Activated CD8-positive, alpha-beta T cell treated with anti-CD3 and anti-CD28 coated beads, Interleukin-2, amount 10 ng/mL, durations not matched to agents 7 days and 5 days (primary cell): ENCODE results near the gene PUS1. TPM values are rescaled to one million over a fixed set of nuclear protein-coding genes. Genes with fewer than 3 reads are reported as not detected.

Source experiments
- ATAC-seq: fragments of 150-1000 bp; cut with Tn5 transposase; one replicate; pipeline ENCODE4 v1.10.0; 2021; ENCODE audit warnings: moderate library complexity
- CTCF ChIA-PET: fragments of 350-600 bp; sonication (Branson Sonifier 250); formaldehyde crosslinking; loops from one replicate; lab custom pipeline; 2021; ENCODE audit warnings: antibody characterized with exemption; lab: Charles Lee
- POLR2A ChIA-PET: fragments of 350-600 bp; sonication (Branson Sonifier 250); formaldehyde crosslinking; loops from one replicate; lab custom pipeline; 2021; ENCODE audit warnings: antibody characterized with exemption; lab: Charles Lee
- DNase-seq: peaks from one replicate; pipeline ENCODE4 v3.0.0-alpha.2; 2020
- H3K27ac Mint-ChIP-seq: one replicate; pipeline ENCODE4 v1.8.0; 2021; ENCODE audit warnings: mild to moderate bottlenecking, mixed read lengths
- H3K27me3 Mint-ChIP-seq: one replicate; pipeline ENCODE4 v1.8.0; 2021; ENCODE audit warnings: low read depth, mixed read lengths
- H3K36me3 Mint-ChIP-seq: one replicate; pipeline ENCODE4 v1.8.0; 2021; ENCODE audit warnings: low read depth, mixed read lengths
- H3K4me1 Mint-ChIP-seq: one replicate; pipeline ENCODE4 v1.8.0; 2021; ENCODE audit warnings: low read depth, mixed read lengths
- H3K4me3 Mint-ChIP-seq: one replicate; pipeline ENCODE4 v1.8.0; 2021; ENCODE audit warnings: mild to moderate bottlenecking, mixed read lengths
- H3K9me3 Mint-ChIP-seq: one replicate; pipeline ENCODE4 v1.8.0; 2022; ENCODE audit warnings: mixed read lengths; ENCODE audit not compliant: insufficient read depth
- total RNA-seq, 2 experiments: library from RNA; stranded (reverse); gene quantifications; one replicate each; pipeline ENCODE4 v1.2.3, GENCODE V29; 2021

PUS1 gene
- total RNA-seq, 2 experiments from 2014 or later, result 57.3 to 64.7 TPM

DNA sequence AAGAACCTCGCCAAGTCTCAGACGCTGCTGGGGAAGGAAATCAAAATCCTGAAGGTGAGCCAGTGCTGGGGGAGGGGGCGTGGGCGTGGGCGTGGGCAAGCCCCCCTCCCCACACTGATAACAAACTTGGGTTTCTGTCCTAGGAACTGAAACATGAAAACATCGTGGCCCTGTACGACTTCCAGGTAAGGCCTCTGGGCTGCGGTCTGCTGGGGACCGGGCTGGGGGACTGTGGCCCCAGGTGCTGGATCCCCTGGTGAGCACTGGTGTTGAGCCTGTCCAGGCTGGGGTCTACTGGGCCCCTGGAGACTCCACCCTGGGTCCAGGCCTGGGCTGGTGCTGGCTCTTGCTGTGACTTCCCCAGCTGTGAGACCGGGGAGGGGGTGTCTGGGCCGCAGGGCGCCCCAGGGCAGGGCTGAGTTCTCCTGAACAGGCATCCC lies 33.4 kb upstream of the PUS1 start:
- Mint-ChIP-seq H3K36me3 (no peaks in the 10 kb centered on the region), H3K9me3 (no peaks in the 10 kb centered on the region), H3K4me3 (peak overlapping the region; percentile 80), H3K27me3 (no peaks in the 10 kb centered on the region), H3K27ac (peak overlapping the region; percentile 79), H3K4me1 (peaks cover 19% of the 10 kb centered on the region)
- no peak for ATAC-seq
- no peak for DNase-seq
- CTCF ChIA-PET, result no interaction called here
- POLR2A ChIA-PET, result no interaction called here

DNA sequence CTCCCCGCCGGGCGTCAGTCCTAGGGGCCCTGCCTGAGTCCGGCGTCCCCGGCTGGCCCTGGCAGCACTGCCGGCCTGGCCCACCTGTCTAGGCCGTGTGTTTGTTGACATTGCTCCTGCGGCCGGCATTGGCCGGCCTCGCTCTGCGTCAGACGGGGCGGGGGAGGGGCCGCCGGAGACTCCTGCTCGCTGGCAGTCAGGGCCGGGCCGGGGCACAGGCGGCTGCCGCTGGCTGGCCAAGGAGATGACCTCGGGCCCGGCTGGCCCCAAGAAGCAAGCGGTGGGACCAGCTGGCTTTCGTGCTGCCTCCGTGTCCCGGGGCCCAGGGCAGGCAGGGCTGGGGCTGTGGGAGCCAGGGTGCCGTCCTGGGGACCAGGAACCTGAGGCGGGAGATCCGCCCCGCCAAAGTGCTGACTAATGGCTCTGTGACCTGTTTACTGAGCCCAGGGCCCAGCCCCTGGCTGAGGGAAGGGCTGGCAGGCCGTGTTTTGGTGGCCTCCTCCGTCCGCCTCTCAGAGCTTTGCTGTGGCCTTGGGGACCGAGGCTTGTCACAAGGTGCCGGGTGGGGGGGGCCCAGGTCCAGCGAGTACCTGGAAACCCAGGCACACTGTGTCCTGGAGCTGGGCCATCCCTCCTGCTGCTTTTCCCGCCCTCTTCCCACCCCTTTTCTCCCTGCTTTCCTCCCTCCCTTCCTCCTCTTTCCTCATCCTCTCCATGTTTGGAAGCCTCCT lies 32.8 kb upstream of the PUS1 start:
- H3K36me3 Mint-ChIP-seq, result no peaks in the 10 kb centered on the region
- H3K9me3 Mint-ChIP-seq, result no peaks in the 10 kb centered on the region
- POLR2A ChIA-PET, result no interaction called here
- H3K27me3 Mint-ChIP-seq, result no peaks in the 10 kb centered on the region
- peak; percentile 74 for DNase-seq
- peak overlapping the region; percentile 80 for H3K4me3 Mint-ChIP-seq
- peaks cover 19% of the 10 kb centered on the region for H3K4me1 Mint-ChIP-seq
- CTCF ChIA-PET, result no interaction called here
- H3K27ac Mint-ChIP-seq, result peak overlapping the region; percentile 64
- ATAC-seq, result peak; percentile 71

DNA sequence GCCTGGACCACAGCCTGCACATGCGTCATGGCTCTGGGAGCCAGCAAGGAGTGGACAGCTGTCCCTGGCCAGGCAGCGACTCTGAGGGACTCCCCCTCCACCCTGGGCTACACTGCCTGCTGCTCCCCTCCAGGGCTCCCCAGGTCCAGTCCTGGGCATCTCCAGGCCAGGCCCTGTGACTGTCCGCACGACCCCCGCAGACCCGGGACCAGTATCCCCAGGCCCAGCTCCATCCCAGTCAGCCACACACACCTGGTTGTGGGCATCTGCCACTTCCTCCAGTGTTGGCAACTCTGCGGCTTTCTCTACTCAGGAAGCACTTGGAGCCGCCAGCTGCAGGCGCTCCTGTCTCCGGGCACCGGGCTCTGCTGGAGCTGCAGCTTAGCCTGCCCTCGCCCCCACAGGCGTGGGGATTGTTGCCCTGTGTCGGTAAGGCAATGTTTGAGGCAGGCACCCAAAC lies 32.2 kb upstream of the PUS1 start:
- Mint-ChIP-seq H3K4me3 (peak overlapping the region; percentile 52), H3K27ac (peak overlapping the region; percentile 64), H3K9me3 (no peaks in the 10 kb centered on the region), H3K36me3 (no peaks in the 10 kb centered on the region), H3K27me3 (no peaks in the 10 kb centered on the region), H3K4me1 (peaks cover 19% of the 10 kb centered on the region)
- CTCF ChIA-PET, result no interaction called here
- POLR2A ChIA-PET, result interaction anchor here (1.2 kb wide), 1 partner anchor 33 kb away, joined by 3 read pairs; no protein-coding TSS in a partner anchor
- DNase-seq, result no peak
- no peak for ATAC-seq

DNA sequence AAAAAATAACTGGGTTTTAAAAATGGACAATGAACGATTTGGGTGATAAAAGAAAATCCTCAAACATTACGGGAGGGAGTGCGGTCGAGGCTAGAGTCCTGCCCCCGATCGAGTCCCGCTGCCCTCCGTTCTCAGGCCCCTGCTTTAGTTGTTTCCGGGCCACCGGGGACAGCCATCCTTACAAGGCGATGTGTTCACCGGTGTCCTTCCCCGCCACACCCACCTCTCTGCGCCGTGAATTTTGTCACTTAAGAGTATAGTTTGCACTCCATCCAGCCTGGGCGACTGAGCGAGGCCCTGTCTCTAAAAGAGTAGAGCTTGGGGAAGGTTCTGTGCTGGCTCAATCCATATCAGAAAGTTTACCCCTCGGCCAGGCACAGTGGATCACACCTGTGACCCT lies 31.8 kb upstream of the PUS1 start:
- peak overlapping the region; percentile 52 for H3K4me3 Mint-ChIP-seq
- POLR2A ChIA-PET, result interaction anchor here (1.2 kb wide), 1 partner anchor 32 kb away, joined by 3 read pairs; no protein-coding TSS in a partner anchor
- H3K27ac Mint-ChIP-seq, result no peak overlapping the region

DNA sequence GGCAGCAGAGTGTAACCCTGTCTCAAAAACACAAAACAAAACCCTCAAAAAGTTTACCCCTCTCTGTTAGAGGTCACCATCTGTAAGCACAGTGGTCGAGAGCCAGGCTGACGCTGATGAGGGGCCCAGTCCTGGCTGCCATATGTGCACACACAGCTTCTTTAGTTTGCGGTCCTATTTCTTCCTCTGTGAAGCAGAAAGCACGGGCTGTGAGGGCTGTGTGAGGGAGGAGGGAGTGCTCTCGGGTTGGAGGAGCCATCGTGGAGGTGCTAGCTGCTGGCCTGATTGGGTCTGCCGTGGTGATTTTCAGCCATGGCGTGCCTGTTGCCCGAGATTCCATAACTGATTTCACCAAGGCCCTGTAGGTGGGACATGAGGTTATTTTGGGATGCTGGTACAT lies 31.2 kb upstream of the PUS1 start:
- H3K36me3 Mint-ChIP-seq, result no peaks in the 10 kb centered on the region
- no peak for DNase-seq
- no peak for ATAC-seq
- peaks cover 19% of the 10 kb centered on the region for H3K4me1 Mint-ChIP-seq
- no peaks in the 10 kb centered on the region for H3K9me3 Mint-ChIP-seq
- no peak overlapping the region for H3K4me3 Mint-ChIP-seq
- H3K27ac Mint-ChIP-seq, result no peak overlapping the region
- CTCF ChIA-PET, result no interaction called here
- no peaks in the 10 kb centered on the region for H3K27me3 Mint-ChIP-seq
- POLR2A ChIA-PET, result interaction anchor here (0.6 to 1.2 kb wide), 2 partner anchors 32 to 58 kb away, joined by 3 read pairs; no protein-coding TSS in a partner anchor

More for the DNA sequence above, 31.8 kb upstream of the PUS1 start:
- CTCF ChIA-PET, result no interaction called here
- Mint-ChIP-seq H3K9me3 (no peaks in the 10 kb centered on the region), H3K4me1 (peaks cover 19% of the 10 kb centered on the region), H3K27me3 (no peaks in the 10 kb centered on the region), H3K36me3 (no peaks in the 10 kb centered on the region)
- DNase-seq (no peak), ATAC-seq (no peak)

DNA sequence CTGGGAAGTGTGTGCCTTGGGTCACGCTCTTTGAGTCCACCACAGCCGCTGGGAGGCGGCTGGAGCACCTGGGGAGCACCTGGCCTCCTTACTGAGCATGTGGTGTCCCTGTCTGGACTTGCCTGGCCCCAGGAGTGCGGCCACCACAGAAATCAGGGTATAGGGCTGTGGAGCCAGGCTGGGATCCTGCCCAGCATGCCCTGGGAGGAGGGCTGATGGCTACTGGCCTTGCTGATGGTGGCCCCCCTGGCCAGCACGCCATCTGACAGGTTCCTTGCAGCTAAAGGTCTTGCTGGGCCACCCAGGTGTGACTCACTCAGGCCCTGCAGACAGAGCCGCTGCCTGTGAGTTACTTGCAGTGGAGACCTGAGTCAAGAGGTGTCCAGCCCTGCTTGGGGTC lies 28.7 kb upstream of the PUS1 start:
- H3K27ac Mint-ChIP-seq, result no peak overlapping the region
- H3K4me3 Mint-ChIP-seq, result no peak overlapping the region
- no peaks in the 10 kb centered on the region for H3K27me3 Mint-ChIP-seq
- DNase-seq, result no peak
- H3K4me1 Mint-ChIP-seq, result peaks cover 22% of the 10 kb centered on the region
- POLR2A ChIA-PET, result no interaction called here
- no peaks in the 10 kb centered on the region for H3K9me3 Mint-ChIP-seq
- CTCF ChIA-PET, result no interaction called here
- no peaks in the 10 kb centered on the region for H3K36me3 Mint-ChIP-seq
- ATAC-seq, result no peak

DNA sequence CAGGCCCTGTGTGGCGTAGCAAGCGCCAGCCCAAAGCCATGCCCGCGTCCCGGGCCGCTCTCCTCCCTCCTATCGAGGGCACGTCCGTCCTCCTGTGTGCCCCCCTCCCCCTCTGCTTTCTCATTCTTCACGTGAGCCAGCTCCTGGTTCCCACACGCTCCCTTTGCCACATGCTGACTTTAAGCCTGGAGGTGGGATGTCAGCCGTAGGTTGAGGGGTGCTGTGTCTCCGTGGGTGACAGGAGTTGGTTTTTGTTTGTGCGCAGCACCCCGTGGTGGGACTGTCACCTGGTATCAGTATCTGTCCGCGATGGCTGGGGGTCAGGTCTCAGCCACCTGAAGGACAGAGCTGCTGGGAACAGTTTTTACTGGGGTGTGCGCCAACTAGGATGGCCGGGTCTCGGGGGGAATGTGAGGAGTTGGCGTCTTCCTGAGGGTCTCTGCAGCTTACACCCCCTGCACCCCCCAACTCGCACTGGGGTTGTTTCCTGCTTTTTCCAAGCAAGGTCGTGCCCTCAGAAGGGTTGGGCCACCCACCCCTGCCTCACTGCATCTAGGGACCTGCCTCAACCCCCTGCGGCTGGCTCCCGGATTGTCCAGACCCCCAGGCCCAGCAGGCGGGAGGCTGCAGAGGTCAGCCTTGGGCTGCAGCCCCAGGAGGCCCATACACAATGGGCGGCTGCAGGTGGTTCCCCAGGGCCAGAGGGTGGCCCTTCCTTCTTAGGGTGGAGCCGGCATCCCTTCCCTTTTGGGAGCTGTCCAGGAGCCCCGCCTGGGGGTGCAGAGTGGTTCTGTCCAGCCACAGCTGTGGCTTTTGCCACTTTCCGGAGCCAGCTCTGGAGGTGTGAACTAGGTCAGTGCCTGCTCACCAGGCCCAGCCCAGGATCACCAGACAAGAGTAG lies 27.4 kb upstream of the PUS1 start:
- POLR2A ChIA-PET, result no interaction called here
- Mint-ChIP-seq H3K9me3 (no peaks in the 10 kb centered on the region), H3K4me3 (no peak overlapping the region), H3K4me1 (peaks cover 18% of the 10 kb centered on the region), H3K36me3 (no peaks in the 10 kb centered on the region), H3K27me3 (no peaks in the 10 kb centered on the region), H3K27ac (no peak overlapping the region)
- ATAC-seq, result no peak
- CTCF ChIA-PET, result no interaction called here
- no peak for DNase-seq

DNA sequence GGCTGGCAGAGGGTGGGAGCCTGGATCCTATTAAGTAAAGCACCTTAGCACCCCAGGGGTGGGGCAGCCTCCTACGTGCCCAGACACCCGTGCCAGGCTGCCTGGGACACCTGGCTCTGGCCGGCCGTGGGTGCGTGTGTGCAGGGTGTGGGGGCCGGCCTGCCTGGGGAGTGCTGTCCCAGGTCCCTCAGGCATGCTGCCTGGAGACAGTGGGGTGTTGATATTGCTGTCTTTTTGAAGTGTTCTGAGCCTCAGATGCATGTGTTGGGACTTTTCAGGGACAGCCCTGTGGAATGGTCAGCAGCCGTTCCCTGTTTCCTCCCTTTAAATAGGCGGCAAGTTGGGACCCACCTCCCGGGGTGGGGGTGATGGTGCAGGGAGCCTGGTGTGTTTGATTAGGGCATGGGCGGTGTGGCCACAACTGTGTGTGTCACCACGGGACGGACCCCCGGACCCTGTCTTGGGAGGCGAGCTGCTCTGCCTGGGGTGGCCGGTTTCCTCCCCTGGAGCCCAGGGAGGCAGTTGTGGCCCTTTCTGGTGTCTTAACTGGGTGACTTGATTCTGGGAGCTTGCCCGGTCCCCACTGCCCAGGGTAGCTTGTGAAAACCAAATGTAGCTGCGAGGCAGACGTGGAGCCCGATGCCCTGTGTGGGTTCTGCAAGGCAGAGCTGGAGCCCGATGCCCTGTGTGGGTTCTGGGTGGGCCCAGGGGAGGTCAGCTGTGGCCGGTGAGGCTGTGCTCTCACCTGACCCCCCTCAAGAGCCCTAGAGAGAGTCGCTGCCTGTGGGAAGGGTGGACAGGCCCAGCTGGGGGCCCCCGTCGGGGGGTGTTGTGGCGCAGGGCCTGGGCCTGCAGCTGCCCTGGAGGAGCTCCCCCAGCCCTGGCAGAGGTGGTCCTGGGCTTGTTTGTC lies 26.5 kb upstream of the PUS1 start:
- CTCF ChIA-PET, result no interaction called here
- POLR2A ChIA-PET, result no interaction called here
- Mint-ChIP-seq H3K27me3 (no peaks in the 10 kb centered on the region), H3K4me1 (peaks cover 11% of the 10 kb centered on the region), H3K9me3 (no peaks in the 10 kb centered on the region), H3K27ac (no peak overlapping the region), H3K36me3 (no peaks in the 10 kb centered on the region), H3K4me3 (no peak overlapping the region)
- ATAC-seq (no peak), DNase-seq (no peak)

DNA sequence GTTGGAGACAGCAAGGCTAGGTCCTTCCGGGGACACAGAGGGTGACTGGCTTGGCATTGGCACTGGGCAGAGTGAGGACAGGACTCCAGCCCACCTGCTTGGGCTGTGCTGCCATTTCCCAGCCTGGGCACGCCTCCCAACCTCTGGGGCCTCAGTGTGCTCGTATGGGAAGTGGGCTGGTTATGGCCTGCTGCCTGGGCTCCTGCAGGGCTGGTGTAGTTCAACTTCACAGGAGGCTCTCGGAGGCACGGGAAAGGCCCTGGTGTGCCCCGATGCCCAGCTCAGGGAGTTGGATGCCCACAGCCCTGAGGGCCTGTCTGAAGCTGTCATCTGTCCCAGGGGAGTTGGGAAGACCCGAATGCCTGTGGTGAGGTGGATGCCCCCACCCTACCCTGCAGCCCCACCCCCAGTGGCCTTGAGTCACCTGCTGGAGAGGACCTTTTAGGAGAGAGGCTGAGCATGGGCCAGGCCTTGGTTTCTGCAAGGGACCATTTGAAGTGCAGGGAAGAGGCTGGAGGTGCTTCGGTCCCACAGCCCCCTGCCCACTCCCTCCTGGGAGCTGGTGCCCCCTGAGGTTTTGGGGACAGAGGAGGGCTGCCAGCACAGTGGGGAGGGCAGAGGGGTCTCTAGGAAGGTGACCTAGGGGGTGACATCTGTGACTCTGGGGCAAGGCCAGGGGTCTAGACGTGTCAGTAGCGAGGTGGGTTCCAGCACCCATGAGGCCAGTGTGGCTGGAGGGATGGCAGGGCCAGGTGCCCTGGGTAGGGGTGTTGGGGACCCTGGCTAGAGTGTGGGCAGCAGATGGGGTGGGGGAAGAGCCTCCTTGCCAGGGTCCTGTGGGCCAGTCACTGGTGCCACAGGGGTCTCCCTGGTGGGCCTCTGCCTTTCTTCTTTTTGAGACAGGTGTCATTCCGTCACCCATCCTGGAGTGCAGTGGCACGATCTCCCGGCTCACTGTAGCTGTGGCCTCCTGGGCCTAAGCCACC lies 25.5 kb upstream of the PUS1 start:
- ATAC-seq (no peak), DNase-seq (no peak)
- Mint-ChIP-seq H3K4me1 (peaks cover 11% of the 10 kb centered on the region), H3K27ac (no peak overlapping the region), H3K36me3 (no peaks in the 10 kb centered on the region), H3K9me3 (no peaks in the 10 kb centered on the region), H3K27me3 (no peaks in the 10 kb centered on the region), H3K4me3 (no peak overlapping the region)
- ChIA-PET CTCF (no interaction called here), POLR2A (interaction anchor here (0.6 kb wide), 1 partner anchor 152 kb away, joined by 3 read pairs; no protein-coding TSS in a partner anchor)

DNA sequence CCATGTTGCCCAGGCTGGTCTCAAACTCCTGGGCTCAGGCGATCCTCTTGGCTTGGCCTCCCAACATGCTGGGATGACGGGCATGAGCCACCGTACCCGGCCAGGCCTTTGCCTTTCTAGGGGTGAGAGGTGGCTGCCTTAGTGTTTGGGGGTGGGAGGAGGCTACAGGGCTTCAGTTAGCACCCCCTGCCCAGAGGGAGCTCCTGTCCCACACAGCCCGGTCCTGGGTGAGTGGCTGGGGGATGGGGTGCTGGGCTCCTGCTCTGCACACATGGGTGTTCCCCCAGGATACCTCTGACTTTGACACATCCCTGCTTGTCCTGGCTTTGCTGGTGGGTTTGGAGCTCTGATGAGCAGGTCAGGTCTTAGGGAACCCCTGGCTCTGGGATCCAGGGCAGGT lies 24.7 kb upstream of the PUS1 start:
- DNase-seq, result no peak
- CTCF ChIA-PET, result no interaction called here

More for the DNA sequence above, 24.7 kb upstream of the PUS1 start:
- Mint-ChIP-seq H3K27ac (no peak overlapping the region), H3K27me3 (no peaks in the 10 kb centered on the region), H3K9me3 (no peaks in the 10 kb centered on the region), H3K4me3 (no peak overlapping the region), H3K36me3 (no peaks in the 10 kb centered on the region), H3K4me1 (peaks cover 11% of the 10 kb centered on the region)
- POLR2A ChIA-PET, result interaction anchor here (0.6 kb wide), 1 partner anchor 153 kb away, joined by 3 read pairs; no protein-coding TSS in a partner anchor
- ATAC-seq, result no peak
